Upper lobe of right lung (tissue), 1 donor: ENCODE data around the gene RALGPS2. TPM values are rescaled to one million over a fixed set of nuclear protein-coding genes. Genes with fewer than 3 reads are reported as not detected.

Experiments used
- ATAC-seq: fragments of 200-7000 bp; cut with Tn5 transposase; one replicate; pipeline ENCODE4 v1.9.1; 2020; ENCODE audit warnings: mild to moderate bottlenecking, moderate library complexity
- DNase-seq: peaks from one replicate; pipeline ENCODE4 v3.0.0-alpha.2; 2020
- H3K27ac ChIP-seq: fragments of 200-600 bp; one replicate; pipeline ENCODE4 v1.8.0; 2022
- H3K27me3 ChIP-seq: fragments of 200-600 bp; one replicate; pipeline ENCODE4 v1.8.0; 2022; ENCODE audit warnings: mild to moderate bottlenecking
- H3K36me3 ChIP-seq: fragments of 200-600 bp; one replicate; pipeline ENCODE4 v1.8.0; 2022
- H3K4me1 ChIP-seq: fragments of 200-600 bp; one replicate; pipeline ENCODE4 v1.8.0; 2022
- H3K4me3 ChIP-seq: fragments of 200-600 bp; one replicate; pipeline ENCODE4 v1.8.0; 2022; ENCODE audit warnings: mild to moderate bottlenecking
- H3K9me3 ChIP-seq: fragments of 200-600 bp; one replicate; pipeline ENCODE4 v1.8.0; 2022
- intact Hi-C: fragments of 100-400 bp; cut with DNase I; formaldehyde crosslinking; loops from one replicate; pipeline ENCODE4 v1.11.0; 2022
- total RNA-seq: library from RNA; stranded (reverse); fragmentation: NEBNext Ultra II Directional; extraction: Animal tissue kit (Norgen Biotek cat#: 25700); gene quantifications from one replicate; pipeline ENCODE4 v1.2.1, GENCODE V29; 2021
- TF ChIP-seq, protein P1 (sequence below): fragments of 200-600 bp; IDR thresholded peaks from one replicate; pipeline ENCODE4 v1.8.0; 2022; ENCODE audit warnings: antibody characterized with exemption
- donor health status: DM: no; HTN: yes; CAD: no; lungs with severe emphysema.

Gene RALGPS2
- total RNA-seq, 1 donor from 2014 or later, result 5.3 TPM

- Histone ChIP-seq H3K9me3 (no peaks in the 10 kb centered on the region), H3K27me3 (no peaks in the 10 kb centered on the region), H3K36me3 (no peaks in the 10 kb centered on the region), H3K4me1 (no peaks in the 10 kb centered on the region), H3K4me3 (no peak overlapping the region), H3K27ac (no peak overlapping the region)
- ATAC-seq (no peak), DNase-seq (no peak)
- intact Hi-C loops, result no loop called here
- TF ChIP-seq, protein P1, sequence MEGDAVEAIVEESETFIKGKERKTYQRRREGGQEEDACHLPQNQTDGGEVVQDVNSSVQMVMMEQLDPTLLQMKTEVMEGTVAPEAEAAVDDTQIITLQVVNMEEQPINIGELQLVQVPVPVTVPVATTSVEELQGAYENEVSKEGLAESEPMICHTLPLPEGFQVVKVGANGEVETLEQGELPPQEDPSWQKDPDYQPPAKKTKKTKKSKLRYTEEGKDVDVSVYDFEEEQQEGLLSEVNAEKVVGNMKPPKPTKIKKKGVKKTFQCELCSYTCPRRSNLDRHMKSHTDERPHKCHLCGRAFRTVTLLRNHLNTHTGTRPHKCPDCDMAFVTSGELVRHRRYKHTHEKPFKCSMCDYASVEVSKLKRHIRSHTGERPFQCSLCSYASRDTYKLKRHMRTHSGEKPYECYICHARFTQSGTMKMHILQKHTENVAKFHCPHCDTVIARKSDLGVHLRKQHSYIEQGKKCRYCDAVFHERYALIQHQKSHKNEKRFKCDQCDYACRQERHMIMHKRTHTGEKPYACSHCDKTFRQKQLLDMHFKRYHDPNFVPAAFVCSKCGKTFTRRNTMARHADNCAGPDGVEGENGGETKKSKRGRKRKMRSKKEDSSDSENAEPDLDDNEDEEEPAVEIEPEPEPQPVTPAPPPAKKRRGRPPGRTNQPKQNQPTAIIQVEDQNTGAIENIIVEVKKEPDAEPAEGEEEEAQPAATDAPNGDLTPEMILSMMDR, result no peak
These were observed 8.9 kb downstream of the RALGPS2 start for GRCh38 chr1:178733972-178734371.

DNA sequence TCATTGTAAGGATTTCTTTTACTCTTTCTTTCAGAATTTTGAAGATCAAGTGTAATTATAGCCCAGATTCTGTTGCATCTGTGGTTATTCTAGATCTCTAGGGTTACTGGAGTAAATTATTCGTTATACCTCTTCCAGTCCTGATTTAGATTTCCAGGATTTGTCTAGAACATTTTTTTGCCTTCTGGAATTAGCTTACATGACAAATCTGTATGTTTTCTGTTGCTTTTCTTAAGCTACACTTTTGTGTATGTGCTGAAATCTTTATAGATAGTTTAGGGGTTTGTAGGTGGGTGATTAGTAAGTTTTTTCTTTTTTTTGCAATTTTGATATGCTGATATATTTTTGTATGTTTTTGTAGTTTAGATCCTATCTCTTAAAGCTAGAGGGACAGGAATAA lies 13.7 kb downstream of the RALGPS2 start:
- TF ChIP-seq, protein P1, result no peak
- H3K27me3 ChIP-seq, result no peaks in the 10 kb centered on the region
- DNase-seq, result no peak
- H3K36me3 ChIP-seq, result no peaks in the 10 kb centered on the region
- intact Hi-C loops, result no loop called here
- no peak overlapping the region for H3K4me3 ChIP-seq
- H3K27ac ChIP-seq, result no peak overlapping the region
- ATAC-seq, result no peak
- H3K9me3 ChIP-seq, result no peaks in the 10 kb centered on the region
- H3K4me1 ChIP-seq, result no peaks in the 10 kb centered on the region

- DNase-seq, result no peak
- Histone ChIP-seq H3K4me3 (no peak overlapping the region), H3K4me1 (no peaks in the 10 kb centered on the region), H3K27me3 (no peaks in the 10 kb centered on the region), H3K9me3 (no peaks in the 10 kb centered on the region), H3K36me3 (no peaks in the 10 kb centered on the region), H3K27ac (no peak overlapping the region)
- intact Hi-C loops, result no loop called here
- TF ChIP-seq, protein P1, result no peak
- no peak for ATAC-seq
These were observed 14.4 kb downstream of the RALGPS2 start for GRCh38 chr1:178739285-178740045.

DNA sequence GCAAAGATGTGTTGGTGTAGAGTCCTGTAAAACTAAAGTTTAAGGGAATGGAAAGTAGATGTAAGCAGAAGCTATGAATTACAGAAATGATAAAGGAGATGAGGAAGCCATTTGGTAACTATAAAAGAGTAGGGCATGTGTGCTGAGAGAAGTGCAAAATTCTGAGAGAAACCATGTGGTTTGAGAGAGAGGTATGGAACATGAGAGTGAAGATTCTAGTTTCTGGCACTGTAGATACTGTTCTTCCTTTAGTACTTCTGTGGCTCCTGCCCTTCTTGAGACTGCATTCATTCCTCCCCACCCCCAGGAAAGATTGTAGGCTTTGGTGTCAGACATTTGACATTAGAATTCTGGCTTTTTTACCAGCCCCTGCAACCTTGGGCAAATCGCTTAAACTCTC lies 15.4 kb downstream of the RALGPS2 start:
- DNase-seq (no peak), ATAC-seq (no peak)
- H3K36me3 ChIP-seq, result no peaks in the 10 kb centered on the region
- H3K9me3 ChIP-seq, result no peaks in the 10 kb centered on the region
- no peaks in the 10 kb centered on the region for H3K4me1 ChIP-seq
- no peaks in the 10 kb centered on the region for H3K27me3 ChIP-seq
- H3K27ac ChIP-seq, result no peak overlapping the region
- no peak overlapping the region for H3K4me3 ChIP-seq
- TF ChIP-seq, protein P1, result no peak
- intact Hi-C loops, result no loop called here

- ATAC-seq (no peak), DNase-seq (no peak)
- TF ChIP-seq, protein P1, result no peak
- intact Hi-C loops, result no loop called here
- Histone ChIP-seq H3K27ac (no peak overlapping the region), H3K4me1 (no peaks in the 10 kb centered on the region), H3K9me3 (no peaks in the 10 kb centered on the region), H3K4me3 (no peak overlapping the region), H3K27me3 (no peaks in the 10 kb centered on the region), H3K36me3 (no peaks in the 10 kb centered on the region)
These were observed 15.9 kb downstream of the RALGPS2 start for GRCh38 chr1:178740924-178741323.

GRCh38 chr1:178743801-178744200 lies 18.8 kb downstream of the RALGPS2 start:
- Histone ChIP-seq H3K36me3 (no peaks in the 10 kb centered on the region), H3K27me3 (no peaks in the 10 kb centered on the region), H3K4me3 (no peak overlapping the region), H3K4me1 (no peaks in the 10 kb centered on the region), H3K27ac (no peak overlapping the region), H3K9me3 (no peaks in the 10 kb centered on the region)
- TF ChIP-seq, protein P1, result no peak
- intact Hi-C loops, result no loop called here
- DNase-seq (no peak), ATAC-seq (no peak)
